Measurements from ENCODE around the gene RASEF.

RASEF gene

DNA sequence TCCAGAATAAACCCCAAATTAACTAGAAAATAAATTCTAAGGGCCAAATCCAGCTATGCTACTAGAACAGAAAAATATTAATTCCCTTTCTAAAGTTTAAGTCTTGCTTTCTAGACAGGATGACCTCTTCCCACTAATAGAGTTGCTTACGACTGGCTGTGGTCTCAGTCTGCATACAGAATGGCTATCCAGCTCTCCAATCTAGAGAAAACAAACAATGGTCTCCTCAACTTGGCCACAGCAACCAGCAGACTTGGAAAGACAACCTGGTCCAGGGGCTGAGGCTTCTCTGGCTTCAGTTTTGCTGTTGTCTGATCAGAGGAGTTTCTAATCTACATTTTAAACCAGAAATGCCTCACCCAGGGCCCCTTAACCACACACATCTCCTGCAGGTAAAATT lies 28.9 kb downstream of the RASEF start:
- Histone ChIP-seq H3K9me3 (no peaks in the 10 kb centered on the region), H3K27me3 (no peaks in the 10 kb centered on the region), H3K4me3 (ENCODE audit: low read depth, low read length) (no peak overlapping the region), H3K36me3 (no peaks in the 10 kb centered on the region), H3K4me1 (peaks cover 29% of the 10 kb centered on the region)
- DNase-seq, result no peak
- TF ChIP-seq, protein P1, sequence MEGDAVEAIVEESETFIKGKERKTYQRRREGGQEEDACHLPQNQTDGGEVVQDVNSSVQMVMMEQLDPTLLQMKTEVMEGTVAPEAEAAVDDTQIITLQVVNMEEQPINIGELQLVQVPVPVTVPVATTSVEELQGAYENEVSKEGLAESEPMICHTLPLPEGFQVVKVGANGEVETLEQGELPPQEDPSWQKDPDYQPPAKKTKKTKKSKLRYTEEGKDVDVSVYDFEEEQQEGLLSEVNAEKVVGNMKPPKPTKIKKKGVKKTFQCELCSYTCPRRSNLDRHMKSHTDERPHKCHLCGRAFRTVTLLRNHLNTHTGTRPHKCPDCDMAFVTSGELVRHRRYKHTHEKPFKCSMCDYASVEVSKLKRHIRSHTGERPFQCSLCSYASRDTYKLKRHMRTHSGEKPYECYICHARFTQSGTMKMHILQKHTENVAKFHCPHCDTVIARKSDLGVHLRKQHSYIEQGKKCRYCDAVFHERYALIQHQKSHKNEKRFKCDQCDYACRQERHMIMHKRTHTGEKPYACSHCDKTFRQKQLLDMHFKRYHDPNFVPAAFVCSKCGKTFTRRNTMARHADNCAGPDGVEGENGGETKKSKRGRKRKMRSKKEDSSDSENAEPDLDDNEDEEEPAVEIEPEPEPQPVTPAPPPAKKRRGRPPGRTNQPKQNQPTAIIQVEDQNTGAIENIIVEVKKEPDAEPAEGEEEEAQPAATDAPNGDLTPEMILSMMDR (IDR thresholded peaks at IDR 0.05; ENCODE audit: low read depth, low read length), result no peak

DNA sequence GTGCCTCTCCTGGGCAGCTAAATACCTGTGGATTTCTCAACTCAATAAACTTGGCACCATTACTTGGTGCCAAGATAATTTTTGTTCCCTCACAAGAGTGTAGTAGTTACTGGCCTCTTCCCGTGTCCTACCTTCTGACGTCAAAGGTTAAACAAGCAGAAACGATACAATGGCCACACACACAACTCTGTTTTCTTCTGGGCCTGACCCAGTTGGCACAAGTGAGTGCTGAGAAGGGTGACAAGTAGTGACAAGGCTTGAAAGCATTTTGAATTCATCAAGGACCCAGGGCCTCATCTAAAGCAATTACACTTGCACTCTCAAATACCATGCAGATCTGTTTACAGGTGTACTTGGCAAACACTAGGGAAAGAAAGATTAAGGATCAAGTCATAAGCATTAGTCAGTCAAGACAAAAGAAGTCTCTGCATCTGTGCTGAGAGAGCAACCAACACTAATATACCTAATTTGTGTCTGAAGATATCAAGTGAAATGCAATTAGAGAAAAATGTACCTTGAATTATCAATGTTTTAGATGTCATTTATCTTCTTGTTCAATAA lies 30.8 kb downstream of the RASEF start:
- TF ChIP-seq, protein P1 (IDR thresholded peaks at IDR 0.05; ENCODE audit: low read depth, low read length), result no peak
- Histone ChIP-seq H3K27me3 (no peaks in the 10 kb centered on the region), H3K9me3 (no peaks in the 10 kb centered on the region), H3K4me1 (peaks cover 24% of the 10 kb centered on the region), H3K36me3 (no peaks in the 10 kb centered on the region), H3K4me3 (ENCODE audit: low read depth, low read length) (no peak overlapping the region)
- DNase-seq, result no peak

DNA sequence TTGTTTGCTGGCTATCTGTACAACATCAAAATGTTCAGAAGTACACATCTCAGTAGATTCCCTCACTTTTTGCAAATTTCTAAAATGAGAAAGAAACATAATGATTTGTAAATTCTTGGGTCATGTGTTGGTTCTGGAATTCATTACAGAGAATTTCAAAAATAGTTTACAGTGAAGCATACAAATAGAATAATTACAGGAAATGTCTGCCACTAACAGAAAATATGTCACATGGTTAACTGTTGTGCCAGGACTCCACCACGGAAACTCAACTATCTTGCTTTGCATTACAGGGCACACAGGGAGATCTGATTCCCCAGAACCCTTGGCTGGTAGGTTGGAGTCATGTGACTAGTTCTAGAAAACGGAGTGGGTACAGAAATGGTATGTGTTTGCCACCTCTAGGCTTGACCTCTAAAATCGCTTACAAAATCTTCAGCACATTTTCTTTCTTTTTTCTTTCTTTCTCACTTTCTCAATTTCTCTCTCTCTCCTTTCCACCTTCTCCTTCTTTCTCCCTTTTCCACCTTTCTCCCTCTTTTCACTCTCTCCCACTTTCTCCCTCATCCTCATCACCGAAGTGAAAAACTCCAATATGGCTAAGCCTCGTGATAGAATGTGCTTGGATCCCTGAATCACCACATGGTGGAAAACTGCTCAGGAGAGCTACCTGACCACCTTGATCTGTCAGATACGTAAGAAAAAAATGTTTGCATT lies 32.4 kb downstream of the RASEF start:
- no peak for DNase-seq
- no peak overlapping the region for H3K4me3 ChIP-seq (ENCODE audit: low read depth, low read length)
- peaks cover 12% of the 10 kb centered on the region for H3K4me1 ChIP-seq
- no peaks in the 10 kb centered on the region for H3K36me3 ChIP-seq
- H3K27me3 ChIP-seq, result no peaks in the 10 kb centered on the region
- TF ChIP-seq, protein P1 (IDR thresholded peaks at IDR 0.05; ENCODE audit: low read depth, low read length), result no peak
- H3K9me3 ChIP-seq, result no peaks in the 10 kb centered on the region

GRCh38 chr9:83029531-83030137 lies 33.3 kb downstream of the RASEF start:
- no peak for DNase-seq
- H3K4me1 ChIP-seq, result peaks cover 3% of the 10 kb centered on the region
- no peaks in the 10 kb centered on the region for H3K27me3 ChIP-seq

GRCh38 chr9:83027153-83027891 lies 35.6 kb downstream of the RASEF start:
- Histone ChIP-seq H3K9me3 (no peaks in the 10 kb centered on the region), H3K27me3 (no peaks in the 10 kb centered on the region), H3K36me3 (no peaks in the 10 kb centered on the region), H3K4me3 (ENCODE audit: low read depth, low read length) (no peak overlapping the region), H3K4me1 (no peaks in the 10 kb centered on the region)
- DNase-seq, result no peak
- TF ChIP-seq, protein P1 (IDR thresholded peaks at IDR 0.05; ENCODE audit: low read depth, low read length), result no peak

More at GRCh38 chr9:83029531-83030137, 33.3 kb downstream of the RASEF start:
- Histone ChIP-seq H3K36me3 (no peaks in the 10 kb centered on the region), H3K9me3 (no peaks in the 10 kb centered on the region), H3K4me3 (ENCODE audit: low read depth, low read length) (no peak overlapping the region)
- TF ChIP-seq, protein P1 (IDR thresholded peaks at IDR 0.05; ENCODE audit: low read depth, low read length), result no peak
